ENCODE measurements around the gene P2RX5. TPM values are rescaled to one million over a fixed set of nuclear protein-coding genes. Genes with fewer than 3 reads are reported as not detected.

P2RX5 gene
- total RNA-seq, 4 donors from 2014 or later, result 0.96 to 2.0 TPM; not detected in 2

DNA sequence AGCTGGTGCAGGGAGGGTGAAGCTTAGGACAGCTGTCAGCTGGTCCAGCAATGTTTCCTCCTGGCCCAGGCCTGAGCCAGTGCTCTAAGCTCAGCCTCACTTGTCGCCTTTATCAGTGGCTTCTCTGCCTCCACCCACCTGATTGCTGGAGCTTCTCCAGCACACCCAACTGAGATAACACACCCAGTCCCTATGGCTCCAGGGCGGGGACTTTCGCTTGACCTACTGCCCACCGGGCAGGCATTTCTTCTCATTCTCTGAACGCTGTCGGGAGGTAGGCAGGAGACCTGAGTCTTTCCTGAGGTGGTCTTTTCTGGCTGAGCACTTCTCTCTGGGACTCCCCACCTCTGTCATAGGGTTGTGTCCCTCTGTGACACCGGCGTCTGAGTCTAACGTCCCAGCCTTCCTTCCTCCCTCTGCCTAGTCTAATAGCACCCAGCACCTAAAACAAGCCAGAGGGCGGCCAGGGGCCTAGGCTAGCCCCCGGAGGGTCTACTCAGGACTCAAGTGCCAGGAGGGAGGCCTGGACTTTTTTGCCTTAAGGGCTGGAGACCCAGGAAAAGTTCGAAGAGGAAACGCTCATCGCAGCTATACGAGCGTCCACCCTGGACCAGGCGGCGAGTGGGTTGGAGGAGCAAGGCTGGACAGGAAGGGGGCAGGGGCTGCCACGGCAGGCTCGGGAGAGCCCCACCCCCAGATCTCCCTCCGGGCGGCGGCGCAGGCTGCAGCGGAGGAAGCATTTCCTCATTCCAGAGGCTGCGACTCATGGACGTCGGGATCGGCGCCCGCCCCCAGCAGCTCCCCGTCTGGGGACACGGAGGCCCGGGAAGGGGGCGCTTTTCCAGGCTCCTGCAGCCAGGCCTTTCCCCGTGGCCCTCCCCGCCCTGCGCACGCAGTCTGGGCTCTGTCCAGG is 28.3 kb downstream of the P2RX5 start:
- TF ChIP-seq, protein P1, sequence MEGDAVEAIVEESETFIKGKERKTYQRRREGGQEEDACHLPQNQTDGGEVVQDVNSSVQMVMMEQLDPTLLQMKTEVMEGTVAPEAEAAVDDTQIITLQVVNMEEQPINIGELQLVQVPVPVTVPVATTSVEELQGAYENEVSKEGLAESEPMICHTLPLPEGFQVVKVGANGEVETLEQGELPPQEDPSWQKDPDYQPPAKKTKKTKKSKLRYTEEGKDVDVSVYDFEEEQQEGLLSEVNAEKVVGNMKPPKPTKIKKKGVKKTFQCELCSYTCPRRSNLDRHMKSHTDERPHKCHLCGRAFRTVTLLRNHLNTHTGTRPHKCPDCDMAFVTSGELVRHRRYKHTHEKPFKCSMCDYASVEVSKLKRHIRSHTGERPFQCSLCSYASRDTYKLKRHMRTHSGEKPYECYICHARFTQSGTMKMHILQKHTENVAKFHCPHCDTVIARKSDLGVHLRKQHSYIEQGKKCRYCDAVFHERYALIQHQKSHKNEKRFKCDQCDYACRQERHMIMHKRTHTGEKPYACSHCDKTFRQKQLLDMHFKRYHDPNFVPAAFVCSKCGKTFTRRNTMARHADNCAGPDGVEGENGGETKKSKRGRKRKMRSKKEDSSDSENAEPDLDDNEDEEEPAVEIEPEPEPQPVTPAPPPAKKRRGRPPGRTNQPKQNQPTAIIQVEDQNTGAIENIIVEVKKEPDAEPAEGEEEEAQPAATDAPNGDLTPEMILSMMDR (IDR thresholded peaks at IDR 0.05), result peak in 1 of 4 experiments; percentile 37
- no peak for TF ChIP-seq POLR2A (IDR thresholded peaks at IDR 0.05)
- no peak for TF ChIP-seq EP300 (IDR thresholded peaks at IDR 0.05)
- peak; percentile 72 for TF ChIP-seq POLR2AphosphoS5 (IDR thresholded peaks at IDR 0.05)
- WGBS, 2 donors (ENCODE audit: low coverage in 1 of 2), result 0 to 22% methylated on average over 1 of the region's 39 CpGs
- no peaks in the 10 kb centered on the region for H3K9me3 ChIP-seq
- no peaks in the 10 kb centered on the region for H3K27me3 ChIP-seq
- peak; percentile 88 for ATAC-seq
- H3K4me1 ChIP-seq, result peaks cover 0 to 46% (median 29%) of the 10 kb centered on the region in 3 donors
- peak overlapping the region; percentile 90 to 97 for H3K4me3 ChIP-seq
- H3K27ac ChIP-seq, result peak overlapping the region; percentile 86 to 100 (median 95)
- H3K36me3 ChIP-seq, result peaks cover 0 to 35% of the 10 kb centered on the region in 2 donors

DNA sequence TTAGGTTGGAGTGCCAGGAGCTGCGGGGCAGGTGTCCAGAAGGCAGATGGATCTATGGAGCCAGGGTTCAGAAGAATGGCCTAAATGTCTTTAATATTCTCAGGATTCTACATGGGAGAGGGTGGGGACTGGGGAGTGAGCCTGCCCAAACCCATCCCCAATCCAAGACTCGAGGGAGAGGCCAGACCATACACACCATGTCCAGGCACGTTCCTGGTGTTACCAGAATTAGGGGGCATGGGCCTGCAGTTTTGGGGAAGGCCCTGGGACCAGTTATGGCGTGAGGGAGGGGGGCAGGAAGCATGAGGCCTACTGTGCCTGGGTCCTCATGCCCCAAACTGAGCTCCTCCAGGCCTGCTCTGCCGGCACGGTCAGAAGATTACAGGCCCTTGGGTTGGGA is 29.4 kb downstream of the P2RX5 start:
- Histone ChIP-seq H3K27ac (peak overlapping the region in 3 of 4 donors; percentile 93 to 100 (median 97)), H3K36me3 (peaks cover 0 to 46% of the 10 kb centered on the region in 2 donors), H3K4me3 (peak overlapping the region in 1 of 2 donors; percentile 97), H3K4me1 (peaks cover 0 to 46% (median 29%) of the 10 kb centered on the region in 3 donors), H3K27me3 (no peaks in the 10 kb centered on the region), H3K9me3 (no peaks in the 10 kb centered on the region)
- 61 to 80% methylated on average over 2 to 5 of the region's 6 CpGs for WGBS, 2 donors (ENCODE audit: low coverage in 1 of 2)
- TF ChIP-seq POLR2A (IDR thresholded peaks at IDR 0.05), result no peak
- TF ChIP-seq, protein P1 (IDR thresholded peaks at IDR 0.05), result no peak
- no peak for TF ChIP-seq POLR2AphosphoS5 (IDR thresholded peaks at IDR 0.05)
- TF ChIP-seq EP300 (IDR thresholded peaks at IDR 0.05), result no peak
- ATAC-seq, result no peak

DNA sequence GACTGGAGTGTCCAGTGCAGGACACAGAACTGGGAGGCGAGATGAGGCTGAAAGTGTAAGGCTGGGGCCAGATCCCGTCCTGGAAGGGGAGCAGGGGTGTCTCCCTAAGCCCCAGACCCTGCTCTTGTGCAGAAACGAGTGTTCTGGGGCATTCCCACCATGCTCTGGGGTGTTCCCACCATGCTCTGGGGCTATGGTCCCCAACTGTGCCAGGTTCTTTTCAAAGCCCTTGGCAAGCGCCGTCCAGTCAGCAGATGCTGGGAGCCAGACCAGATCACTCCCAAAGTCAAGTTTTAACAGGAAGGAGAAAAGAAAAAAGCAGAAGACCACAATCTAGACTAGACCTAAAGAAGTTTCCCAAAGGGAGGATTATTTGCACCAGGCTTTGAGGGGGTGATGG is 30.1 kb downstream of the P2RX5 start:
- ATAC-seq, result no peak
- H3K4me3 ChIP-seq, result no peak overlapping the region
- TF ChIP-seq POLR2AphosphoS5 (IDR thresholded peaks at IDR 0.05), result no peak
- no peak for TF ChIP-seq POLR2A (IDR thresholded peaks at IDR 0.05)
- TF ChIP-seq, protein P1 (IDR thresholded peaks at IDR 0.05), result no peak
- no peak for TF ChIP-seq EP300 (IDR thresholded peaks at IDR 0.05)

DNA sequence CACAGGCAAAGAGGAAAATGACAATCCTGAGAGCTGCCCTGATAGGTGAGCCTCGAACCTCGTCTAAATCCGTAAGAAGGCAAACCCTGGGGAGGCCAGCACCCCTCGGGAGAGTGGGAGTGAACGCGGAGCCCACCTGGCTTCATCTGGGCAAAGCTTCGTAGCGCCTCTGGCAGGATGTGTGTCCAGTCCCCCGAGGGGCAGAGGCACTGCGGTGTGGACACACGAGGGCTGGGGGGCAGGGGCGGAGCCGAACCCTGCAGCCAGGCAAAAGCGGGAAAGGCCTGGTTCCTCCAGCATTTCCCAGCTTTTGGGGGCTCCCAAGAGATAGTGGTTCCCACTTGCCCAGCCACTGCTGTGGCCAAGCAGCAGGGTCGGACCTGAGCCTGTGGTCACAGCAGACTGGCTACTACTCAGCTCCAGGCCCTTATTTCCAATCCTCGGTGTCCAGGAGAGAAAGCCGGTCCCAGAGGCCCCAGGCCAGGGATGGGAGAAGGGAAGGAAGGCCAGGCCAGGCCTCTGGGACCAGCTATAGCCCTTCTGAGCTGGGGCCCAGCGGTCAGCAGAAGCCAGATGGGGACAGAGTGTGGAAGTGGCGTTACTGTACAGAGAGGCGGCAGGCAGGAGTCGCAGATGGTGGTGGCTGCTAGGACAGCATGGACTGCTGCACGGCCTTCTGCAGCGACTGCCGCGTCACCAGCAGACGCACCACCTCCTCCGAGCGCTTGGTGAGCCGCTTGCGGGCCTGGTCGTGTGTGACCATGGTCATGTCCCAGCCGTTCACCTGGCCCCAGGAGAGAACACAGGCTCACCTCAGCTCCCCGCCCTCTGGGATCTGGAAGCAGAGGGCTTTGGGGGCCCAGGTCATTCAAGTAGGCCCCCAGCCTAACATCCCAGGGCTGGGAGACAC is 32.6 kb downstream of the P2RX5 start:
- no peaks in the 10 kb centered on the region for H3K27me3 ChIP-seq
- peaks cover 0 to 42% of the 10 kb centered on the region in 2 donors for H3K36me3 ChIP-seq
- TF ChIP-seq POLR2A (IDR thresholded peaks at IDR 0.05) (no peak), POLR2AphosphoS5 (IDR thresholded peaks at IDR 0.05) (no peak), EP300 (IDR thresholded peaks at IDR 0.05) (no peak)
- TF ChIP-seq, protein P1 (IDR thresholded peaks at IDR 0.05), result no peak
- H3K9me3 ChIP-seq, result no peaks in the 10 kb centered on the region
- H3K4me1 ChIP-seq, result peaks cover 0 to 59% (median 34%) of the 10 kb centered on the region in 3 donors
- H3K27ac ChIP-seq, result no peak overlapping the region
- no peak for ATAC-seq
- 83 to 84% methylated on average over 6 to 9 of the region's 33 CpGs for WGBS, 2 donors (ENCODE audit: low coverage in 1 of 2)
- no peak overlapping the region for H3K4me3 ChIP-seq

More for the DNA sequence above, 30.1 kb downstream of the P2RX5 start:
- Histone ChIP-seq H3K9me3 (no peaks in the 10 kb centered on the region), H3K36me3 (peaks cover 0 to 45% of the 10 kb centered on the region in 2 donors), H3K27me3 (no peaks in the 10 kb centered on the region), H3K4me1 (peaks cover 0 to 50% (median 29%) of the 10 kb centered on the region in 3 donors), H3K27ac (peak overlapping the region in 1 of 4 donors; percentile 93)
- 71 to 72% methylated on average over 1 to 3 of the region's 5 CpGs for WGBS, 2 donors (ENCODE audit: low coverage in 1 of 2)

Measured in gastroesophageal sphincter (tissue), 4 donors.